SK-N-MC (cell line): ENCODE measurements around the gene EMID1.

Experiments
- EZH2 ChIP-seq: fragments of 200-600 bp; sonication (generic); IDR thresholded peaks from one replicate; pipeline ENCODE4 v1.6.1; 2017; ENCODE audit warnings: antibody characterized with exemption
- FOXP2 ChIP-seq: optimal IDR thresholded peaks from 2 replicates; pipeline ENCODE3; 2011; ENCODE audit warnings: mild to moderate bottlenecking, moderate library complexity; ENCODE audit not compliant: insufficient read depth; ENCODE audit errors: extremely low read length, control extremely low read depth
- POLR2AphosphoS5 ChIP-seq: IDR thresholded peaks from 2 replicates; pipeline ENCODE4 v1.6.1; 2012; ENCODE audit warnings: mild to moderate bottlenecking, low read depth, low read length, borderline replicate concordance

GRCh38 chr22:29299136-29299900 lies 93.6 kb downstream of the EMID1 start:
- TF ChIP-seq POLR2AphosphoS5 (no peak), EZH2 (no peak), FOXP2 (no peak)
